PC-3 (cell line): Measurements from ENCODE around the gene XBP1. TPM values are rescaled to one million over a fixed set of nuclear protein-coding genes. Genes with fewer than 3 reads are reported as not detected.

Experiments used
- ATAC-seq: fragments of 200-7000 bp; cut with Tn5 transposase; 2 replicates; pipeline ENCODE4 v1.9.1; 2020; ENCODE audit warnings: mild to moderate bottlenecking, moderate library complexity
- BruUV-seq: library from RNA; stranded (reverse); fragments of 400-500 nt; replicated peaks from 2 replicates; lab custom pipeline; 2021; lab: Mats Ljungman, UMichigan
- CTCF ChIA-PET: fragments of 300-600 bp; sonication (Branson Sonifier 250); formaldehyde crosslinking; loops from one replicate; lab custom pipeline; 2022; ENCODE audit warnings: antibody characterized with exemption; lab: Charles Lee
- POLR2A ChIA-PET: fragments of 300-600 bp; sonication (Branson Sonifier 250); formaldehyde crosslinking; loops from one replicate; lab custom pipeline; 2022; ENCODE audit warnings: antibody characterized with exemption; ENCODE audit not compliant: unreplicated experiment; lab: Charles Lee
- DNase-seq: peaks from one replicate; pipeline ENCODE4 v3.0.0-alpha.2; 2015
- H2AFZ ChIP-seq: fragments of 300-600 bp; sonication (generic); 2 replicates; pipeline ENCODE4 v1.6.0; 2016; ENCODE audit warnings: antibody characterized with exemption, low read length
- H3F3A ChIP-seq: fragments of 300-600 bp; sonication (generic); one replicate; pipeline ENCODE4 v1.6.0; 2017; ENCODE audit warnings: antibody characterized with exemption, low read length, control low read depth, mild to moderate bottlenecking; ENCODE audit not compliant: unreplicated experiment
- H3K27ac ChIP-seq: fragments of 300-600 bp; sonication (generic); 2 replicates; pipeline ENCODE4 v1.5.1; 2016; ENCODE audit warnings: mild to moderate bottlenecking, low read length
- H3K27me3 ChIP-seq: fragments of 300-600 bp; sonication (generic); 2 replicates; pipeline ENCODE4 v1.6.1; 2016; ENCODE audit warnings: low read length, mixed read lengths
- H3K36me3 ChIP-seq: fragments of 300-600 bp; sonication (generic); 2 replicates; pipeline ENCODE4 v1.6.1; 2016; ENCODE audit warnings: low read depth, mixed run types, low read length, mixed read lengths
- H3K4me1 ChIP-seq: fragments of 300-600 bp; sonication (generic); 2 replicates; pipeline ENCODE4 v1.5.1; 2016; ENCODE audit warnings: low read length; ENCODE audit not compliant: insufficient read depth
- H3K4me2 ChIP-seq: fragments of 300-600 bp; sonication (generic); 2 replicates; pipeline ENCODE4 v1.6.0; 2016; ENCODE audit warnings: low read length
- H3K4me3 ChIP-seq: fragments of 300-600 bp; sonication (generic); 2 replicates; pipeline ENCODE4 v1.5.1; 2016; ENCODE audit warnings: mild to moderate bottlenecking, low read length, mixed read lengths
- H3K79me2 ChIP-seq: fragments of 300-600 bp; sonication (generic); 2 replicates; pipeline ENCODE4 v1.6.1; 2017; ENCODE audit warnings: low read length, mixed read lengths
- H3K9ac ChIP-seq: fragments of 300-600 bp; sonication (generic); 2 replicates; pipeline ENCODE4 v1.6.0; 2016; ENCODE audit warnings: mild to moderate bottlenecking, low read length
- H3K9me2 ChIP-seq: fragments of 300-600 bp; sonication (generic); replicated peaks from 2 replicates; pipeline ENCODE4 v1.6.1; 2016; ENCODE audit warnings: mixed run types, low read length, mixed read lengths
- H3K9me3 ChIP-seq: fragments of 300-600 bp; sonication (generic); 2 replicates; pipeline ENCODE4 v1.6.1; 2016; ENCODE audit warnings: low read length, mixed read lengths
- H4K20me1 ChIP-seq: fragments of 300-600 bp; sonication (generic); 2 replicates; pipeline ENCODE4 v1.6.1; 2016; ENCODE audit warnings: low read length, mixed read lengths
- CTCF ChIP-seq: fragments of 300-600 bp; sonication (generic); conservative IDR thresholded peaks from 2 replicates; pipeline ENCODE4 v1.5.1; 2017; ENCODE audit warnings: antibody characterized with exemption, low read depth, mild to moderate bottlenecking, low read length
- EZH2 ChIP-seq: fragments of 300-600 bp; sonication (generic); IDR thresholded peaks from one replicate; pipeline ENCODE4 v1.6.1; 2017; ENCODE audit warnings: antibody characterized with exemption, mild to moderate bottlenecking, low read length; ENCODE audit not compliant: unreplicated experiment
- EZH2phosphoT487 ChIP-seq: fragments of 300-600 bp; sonication (generic); IDR thresholded peaks from 2 replicates; pipeline ENCODE4 v1.6.1; 2018; ENCODE audit warnings: mild to moderate bottlenecking, antibody characterized with exemption, low read length, borderline replicate concordance
- intact Hi-C: fragments of 100-400 bp; cut with micrococcal nuclease; formaldehyde crosslinking; loops from 2 replicates; pipeline ENCODE4 v1.9.0; 2023
- total RNA-seq: library from RNA; depleted of rRNA; stranded (reverse); fragments of >200 nt; gene quantifications from 2 replicates; pipeline ENCODE4 v1.2.3, GENCODE V29; 2014

The XBP1 gene
- total RNA-seq, 1 experiment from 2014 or later, result 191 TPM

GRCh38 chr22:28802595-28803123, 2.3 kb upstream of the XBP1 start:
- Histone ChIP-seq H3K36me3 (peaks cover 11% of the 10 kb centered on the region; the same call in 1 of the 2 replicates), H2AFZ (no peak overlapping the region), H3K9ac (no peak overlapping the region), H4K20me1 (peaks cover 16% of the 10 kb centered on the region), H3K27me3 (no peaks in the 10 kb centered on the region), H3K4me1 (peaks cover 14% of the 10 kb centered on the region), H3K79me2 (peaks cover 42% of the 10 kb centered on the region), H3K9me3 (no peaks in the 10 kb centered on the region), H3K9me2 (no peaks in the 10 kb centered on the region), H3K4me3 (no peak overlapping the region), H3K27ac (no peak overlapping the region), H3K4me2 (peak overlapping the region; percentile 91), H3F3A (no peaks in the 10 kb centered on the region)
- ChIA-PET CTCF (no interaction called here), POLR2A (interaction anchor here (0.7 kb wide), 1 partner anchor 60 kb away, joined by 6 read pairs; no protein-coding TSS in a partner anchor)
- BruUV-seq, result no TSS peak
- DNase-seq (no peak), ATAC-seq (no peak)
- no peak for TF ChIP-seq EZH2phosphoT487
- intact Hi-C loops, result no loop called here

- 0 out of 2 replicates have a peak overlapping the region, but pooled peaks have one; percentile 20 for H2AFZ ChIP-seq
- peaks cover 14% of the 10 kb centered on the region for H3K4me1 ChIP-seq
- no peak for ATAC-seq
- BruUV-seq, result no TSS peak
- H3K4me3 ChIP-seq, result peak overlapping the region; percentile 97
- intact Hi-C loops, result no loop called here
- no peak overlapping the region for H3K27ac ChIP-seq
- TF ChIP-seq EZH2 (no peak), CTCF (no peak), EZH2phosphoT487 (no peak)
- DNase-seq, result no peak
- H3K36me3 ChIP-seq, result peaks cover 15% of the 10 kb centered on the region; the same call in 1 of the 2 replicates
- no peaks in the 10 kb centered on the region for H3K9me2 ChIP-seq
- H3F3A ChIP-seq, result no peaks in the 10 kb centered on the region
- POLR2A ChIA-PET, result interaction anchor here (0.7 kb wide), 1 partner anchor 59 kb away, joined by 6 read pairs; no protein-coding TSS in a partner anchor
- peaks cover 46% of the 10 kb centered on the region for H3K79me2 ChIP-seq
- CTCF ChIA-PET, result no interaction called here
- H3K4me2 ChIP-seq, result peak overlapping the region; percentile 91
- no peaks in the 10 kb centered on the region for H3K27me3 ChIP-seq
- H4K20me1 ChIP-seq, result peaks cover 19% of the 10 kb centered on the region
- H3K9me3 ChIP-seq, result no peaks in the 10 kb centered on the region
- H3K9ac ChIP-seq, result peak overlapping the region; percentile 100; the same call in 1 of the 2 replicates
These were observed 1.7 kb upstream of the XBP1 start for GRCh38 chr22:28801845-28802594.

- BruUV-seq, result TSS peak; percentile 59
- Histone ChIP-seq H3K36me3 (peaks cover 37% of the 10 kb centered on the region), H3K9ac (peak overlapping the region; percentile 100), H3K4me1 (peaks cover 14% of the 10 kb centered on the region), H3K27ac (peak overlapping the region; percentile 89), H3F3A (no peaks in the 10 kb centered on the region), H3K4me3 (peak overlapping the region; percentile 97), H3K9me2 (no peaks in the 10 kb centered on the region), H3K9me3 (no peaks in the 10 kb centered on the region), H2AFZ (peak overlapping the region; percentile 48; the same call in 1 of the 2 replicates), H4K20me1 (peaks cover 41% of the 10 kb centered on the region), H3K4me2 (peak overlapping the region; percentile 91), H3K27me3 (no peaks in the 10 kb centered on the region), H3K79me2 (peaks cover 53% of the 10 kb centered on the region)
- peak; percentile 35 for DNase-seq
- ChIA-PET CTCF (interaction anchor here (0.6 to 1.0 kb wide), 2 partner anchors 86 to 200 kb away, joined by 3 to 5 read pairs; no protein-coding TSS in a partner anchor), POLR2A (interaction anchor here (0.6 to 1.0 kb wide), 4 partner anchors 16 to 84 kb away, joined by 3 to 8 read pairs (median 4); partner anchors contain the start of gene ZNRF3)
- peak; percentile 69 for ATAC-seq
- TF ChIP-seq CTCF (no peak), EZH2 (no peak), EZH2phosphoT487 (no peak)
- intact Hi-C loops, result no loop called here
These were observed 612 bp downstream of the XBP1 start for GRCh38 chr22:28799606-28800307.
